ENCODE data around the gene RS1.

Gene RS1

GRCh38 chrX:18672008-18672407, at the start of gene RS1:
Gene RS1 (minus strand): TSS chrX:18672108. CDS start chrX:18672068, 40 bp downstream.
- no peak for TF ChIP-seq ZNF274 (IDR thresholded peaks at IDR 0.05; ENCODE audit: low read depth, low read length)

GRCh38 chrX:18719852-18720251, 47.9 kb upstream of the RS1 start:
- no peak overlapping the region for H3K4me3 ChIP-seq (ENCODE audit: low read length)
- TF ChIP-seq ZNF274 (IDR thresholded peaks at IDR 0.05; ENCODE audit: low read depth, low read length) = no peak

More at GRCh38 chrX:18672008-18672407, at the start of gene RS1:
- H3K4me3 ChIP-seq (ENCODE audit: low read length) = no peak within 1 kb of the TSS

- H3K4me3 ChIP-seq (ENCODE audit: low read length) = no peak overlapping the region
- TF ChIP-seq ZNF274 (IDR thresholded peaks at IDR 0.05; ENCODE audit: low read depth, low read length) = no peak
Measured at GRCh38 chrX:18714910-18715309, 43.0 kb upstream of the RS1 start.

GRCh38 chrX:18709833-18710232, 37.9 kb upstream of the RS1 start:
- TF ChIP-seq ZNF274 (IDR thresholded peaks at IDR 0.05; ENCODE audit: low read depth, low read length) = no peak
- H3K4me3 ChIP-seq (ENCODE audit: low read length) = no peak overlapping the region

- no peak within 1 kb of the TSS for H3K4me3 ChIP-seq (ENCODE audit: low read length)
- TF ChIP-seq ZNF274 (IDR thresholded peaks at IDR 0.05; ENCODE audit: low read depth, low read length) = no peak
Measured at GRCh38 chrX:18707426-18708049, 35.6 kb upstream of the RS1 start, which contains the start of gene PPEF1. Gene PPEF1 (plus strand): TSS chrX:18707645. CDS start chrX:18707781, 136 bp downstream.

GRCh38 chrX:18702362-18703195, 30.7 kb upstream of the RS1 start:
- H3K4me3 ChIP-seq (ENCODE audit: low read length) = no peak overlapping the region
- no peak for TF ChIP-seq ZNF274 (IDR thresholded peaks at IDR 0.05; ENCODE audit: low read depth, low read length)

- no peak for TF ChIP-seq ZNF274 (IDR thresholded peaks at IDR 0.05; ENCODE audit: low read depth, low read length)
- H3K4me3 ChIP-seq (ENCODE audit: low read length) = no peak overlapping the region
Measured at GRCh38 chrX:18701621-18702361, 29.9 kb upstream of the RS1 start.

- no peak overlapping the region for H3K4me3 ChIP-seq (ENCODE audit: low read length)
- TF ChIP-seq ZNF274 (IDR thresholded peaks at IDR 0.05; ENCODE audit: low read depth, low read length) = no peak
Measured at GRCh38 chrX:18698737-18699650, 27.1 kb upstream of the RS1 start.

- TF ChIP-seq ZNF274 (IDR thresholded peaks at IDR 0.05; ENCODE audit: low read depth, low read length) = no peak
Measured at GRCh38 chrX:18696653-18697052, 24.7 kb upstream of the RS1 start.

GRCh38 chrX:18692541-18692940, 20.6 kb upstream of the RS1 start:
- TF ChIP-seq ZNF274 (IDR thresholded peaks at IDR 0.05; ENCODE audit: low read depth, low read length) = no peak
- H3K4me3 ChIP-seq (ENCODE audit: low read length) = no peak overlapping the region

More at GRCh38 chrX:18696653-18697052, 24.7 kb upstream of the RS1 start:
- no peak overlapping the region for H3K4me3 ChIP-seq (ENCODE audit: low read length)

- no peak for TF ChIP-seq ZNF274 (IDR thresholded peaks at IDR 0.05; ENCODE audit: low read depth, low read length)
- H3K4me3 ChIP-seq (ENCODE audit: low read length) = no peak overlapping the region
Measured at GRCh38 chrX:18691431-18691830, 19.5 kb upstream of the RS1 start.

GRCh38 chrX:18687856-18688495, 16.1 kb upstream of the RS1 start:
- H3K4me3 ChIP-seq (ENCODE audit: low read length) = no peak overlapping the region

GRCh38 chrX:18682979-18683387, 11.1 kb upstream of the RS1 start:
- H3K4me3 ChIP-seq (ENCODE audit: low read length) = no peak overlapping the region
- TF ChIP-seq ZNF274 (IDR thresholded peaks at IDR 0.05; ENCODE audit: low read depth, low read length) = no peak

More at GRCh38 chrX:18687856-18688495, 16.1 kb upstream of the RS1 start:
- no peak for TF ChIP-seq ZNF274 (IDR thresholded peaks at IDR 0.05; ENCODE audit: low read depth, low read length)

Measured in GM08714 (cell line).